K562 (cell line): Measurements from ENCODE around the gene AGAP1. TPM values are rescaled to one million over a fixed set of nuclear protein-coding genes. Genes with fewer than 3 reads are reported as not detected.

Source experiments
- ATAC-seq: fragments of 200-7000 bp; cut with Tn5 transposase; 3 replicates; pipeline ENCODE4 v1.9.1; 2020; ENCODE audit warnings: moderate library complexity
- BruUV-seq: library from RNA; stranded (reverse); fragments of 400-500 nt; replicated peaks from 2 replicates; lab custom pipeline; 2021; lab: Mats Ljungman, UMichigan
- CTCF ChIA-PET: fragments of 300-600 bp; formaldehyde crosslinking; extraction: SDS; loops from one replicate; lab custom pipeline; 2021; ENCODE audit warnings: low intra/inter-chr PET ratio; lab: Yijun Ruan, JAX
- POLR2A ChIA-PET: fragments of 300-600, 350-650 bp; sonication (Branson Sonifier 250); formaldehyde crosslinking; extraction: SDS; loops from one replicate; lab custom pipeline; 2021; ENCODE audit warnings: antibody characterized with exemption, inconsistent platforms; lab: Yijun Ruan, JAX
- DNase-seq, 4 experiments: peaks; one replicate each; pipeline versions ENCODE4 v3.0.0 to v3.0.0-alpha.2; 2011 to 2018; ENCODE audit warnings: low spot score in 3 of 4, mixed read lengths in 3 of 4; ENCODE audit errors: extremely low read depth in 1 of 4
- FAIRE-seq: peaks from 2 replicates; lab custom pipeline; 2011; peaks lifted over from hg19 to GRCh38; lab: Jason Lieb, UNC
- H2AFZ ChIP-seq: 2 replicates; pipeline ENCODE4 v1.6.0; 2011; ENCODE audit warnings: low read depth, low read length, control low read depth, inconsistent platforms
- H3K27ac ChIP-seq: fragments of 200-600 bp; 3 replicates; pipeline ENCODE4 v1.8.0; 2011; ENCODE audit warnings: low read depth, mild to moderate bottlenecking, control low read depth, inconsistent platforms, low read length, moderate library complexity, mixed read lengths; ENCODE audit errors: extremely low read depth
- H3K27me3 ChIP-seq, 2 experiments: fragments of 300-600 bp in 1 of 2; 2 replicates in 1 of 2; 3 replicates in 1 of 2; pipeline versions ENCODE4 v1.6.0 to v1.8.0; 2011; ENCODE audit warnings: inconsistent platforms in 2 of 2, low read length in 2 of 2, mild to moderate bottlenecking in 1 of 2, mixed read lengths in 1 of 2, moderate library complexity in 1 of 2; ENCODE audit not compliant: control insufficient read depth in 2 of 2, insufficient read depth in 2 of 2
- H3K36me3 ChIP-seq: fragments of 300-600 bp; 3 replicates; pipeline ENCODE4 v1.8.0; 2011; ENCODE audit warnings: mild to moderate bottlenecking, low read length, inconsistent platforms; ENCODE audit not compliant: control insufficient read depth, insufficient read depth
- H3K4me1 ChIP-seq, 2 experiments: fragments of 200-600 bp in 1 of 2; replicated peaks in 1 of 2; 2 replicates in 1 of 2; 3 replicates in 1 of 2; pipeline versions ENCODE4 v1.5.1 to v1.8.0; 2011; ENCODE audit warnings: inconsistent platforms in 2 of 2, low read length in 2 of 2, mild to moderate bottlenecking in 1 of 2, mixed read lengths in 1 of 2, moderate library complexity in 1 of 2; ENCODE audit not compliant: control insufficient read depth in 2 of 2, insufficient read depth in 2 of 2
- H3K4me2 ChIP-seq: 2 replicates; pipeline ENCODE4 v1.6.1; 2011; ENCODE audit warnings: low read length, control low read depth, inconsistent platforms, mixed read lengths; ENCODE audit not compliant: insufficient read depth
- H3K4me3 ChIP-seq: fragments of 200-600 bp; sonication (generic), shearing (Covaris generic); 2 replicates; pipeline ENCODE4 v1.5.1; 2016; ENCODE audit warnings: control low read depth, inconsistent platforms
- H3K79me2 ChIP-seq: fragments of 200-600 bp; 3 replicates; pipeline ENCODE4 v1.8.0; 2011; ENCODE audit warnings: low read length, inconsistent platforms; ENCODE audit not compliant: control insufficient read depth, insufficient read depth
- H3K9ac ChIP-seq, 2 experiments: 2 replicates each; pipeline versions ENCODE4 v1.6.0 to v1.6.1; 2011; ENCODE audit warnings: low read depth in 2 of 2, low read length in 2 of 2, control low read depth in 1 of 2, inconsistent platforms in 1 of 2, mild to moderate bottlenecking in 1 of 2, mixed read lengths in 1 of 2; ENCODE audit not compliant: insufficient read depth in 1 of 2
- H3K9me1 ChIP-seq: one replicate; pipeline ENCODE4 v1.6.0; 2011; ENCODE audit warnings: inconsistent platforms, mild to moderate bottlenecking, low read length, moderate library complexity; ENCODE audit not compliant: control insufficient read depth, insufficient read depth
- H3K9me3 ChIP-seq: replicated peaks from 2 replicates; pipeline ENCODE4 v1.5.1; 2011; ENCODE audit warnings: low read depth, low read length, inconsistent platforms; ENCODE audit not compliant: control insufficient read depth, insufficient read depth
- H4K20me1 ChIP-seq: replicated peaks from 2 replicates; pipeline ENCODE4 v1.6.1; 2011; ENCODE audit warnings: low read length, inconsistent platforms, mixed read lengths; ENCODE audit not compliant: control insufficient read depth, insufficient read depth
- FOXA1 ChIP-seq: fragments of 450-650 bp; IDR thresholded peaks from 2 replicates; pipeline ENCODE4 v1.6.1; 2016; ENCODE audit warnings: mild to moderate bottlenecking, borderline replicate concordance
- FOXP1 ChIP-seq: sonication (generic); formaldehyde crosslinking; IDR thresholded peaks from 2 replicates; pipeline ENCODE4 v1.8.0; 2022; ENCODE audit warnings: mild to moderate bottlenecking, missing genetic modification reagents
- MCM3 ChIP-seq: fragments of 450-650 bp; IDR thresholded peaks from 2 replicates; pipeline ENCODE4 v1.6.1; 2016
- MXD1 ChIP-seq: fragments of 250-450 bp; sonication (Bioruptor Pico); IDR thresholded peaks from 2 replicates; pipeline ENCODE4 v1.8.0; 2021; ENCODE audit warnings: borderline replicate concordance, mild to moderate bottlenecking, moderate library complexity; ENCODE audit not compliant: poor library complexity, severe bottlenecking
- NCOA2 ChIP-seq, 2 experiments: fragments of 450-650 bp; IDR thresholded peaks; 2 replicates each; pipeline ENCODE4 v1.6.1; 2018; ENCODE audit warnings: mild to moderate bottlenecking in 2 of 2, moderate library complexity in 1 of 2; ENCODE audit not compliant: partially characterized antibody in 2 of 2
- PREB ChIP-seq: sonication (generic); formaldehyde crosslinking; IDR thresholded peaks from 2 replicates; pipeline ENCODE4 v1.8.1; 2023; ENCODE audit warnings: mild to moderate bottlenecking, missing genetic modification reagents
- SAFB ChIP-seq: fragments of 200-400 bp; formaldehyde crosslinking; IDR thresholded peaks from 2 replicates; pipeline ENCODE4 v1.6.1; 2017; ENCODE audit warnings: low read depth, low read length, borderline replicate concordance
- ZNF589 ChIP-seq: fragments of 200-800 bp; sonication (Bioruptor generic); IDR thresholded peaks from 2 replicates; pipeline ENCODE4 v1.6.1; 2016; ENCODE audit warnings: low read depth, missing genetic modification characterization, missing compliant biosample characterization
- WGBS: fragments of 100-300 bp; shearing (Covaris generic); methylation state at CpG from one replicate; pipeline ENCODE4 v1.1.6; 2016; ENCODE audit warnings: low coverage, mixed read lengths; ENCODE audit not compliant: insufficient coverage; ENCODE audit errors: missing lambda C conversion rate; 5-methylcytosine and 5-hydroxymethylcytosine counted together
- in situ Hi-C: fragments of 300-500 bp; cut with MboI; formaldehyde crosslinking; loops from 4 replicates; pipeline ENCODE4 v1.15.0; 2018; ENCODE audit warnings: inconsistent platforms, mixed read lengths
- intact Hi-C: fragments of 100-400 bp; cut with micrococcal nuclease; formaldehyde crosslinking; loops from 2 replicates; pipeline ENCODE4 v1.14.2; 2022
- polyA plus RNA-seq, 8 experiments: library from polyadenylated mRNA; depleted of rRNA in 4 of 8; stranded (reverse) in 5 of 8; unstranded in 3 of 8; fragments of >200 nt; fragmentation: Nextera tagmentation in 2 of 8; fragmentation: Illumina TruSeq in 1 of 8; extraction: Ambion mirVana in 2 of 8; extraction: Trizol in 1 of 8; gene quantifications; 2 replicates each; pipeline versions ENCODE4 v1.2.1 to v1.2.3, GENCODE V29; 2011 to 2014; ENCODE audit warnings: inconsistent platforms in 1 of 8, missing spikeins in 1 of 8
- total RNA-seq, 7 experiments: library from RNA; depleted of rRNA in 6 of 7; stranded (reverse); fragments of >200 nt in 6 of 7; fragmentation: Illumina TruSeq in 2 of 7; extraction: Trizol in 2 of 7; gene quantifications; 2 replicates each; pipeline versions ENCODE4 v1.2.1 to v1.2.3, GENCODE V29; 2011 to 2021; ENCODE audit warnings: low replicate concordance in 1 of 7
- TF ChIP-seq, protein P1 (sequence below), 2 experiments: fragments of 150-350 bp in 1 of 2; IDR thresholded peaks; 2 replicates each; pipeline ENCODE4 v1.6.1; 2012 to 2016; ENCODE audit warnings: low read depth in 2 of 2, low read length in 2 of 2, mild to moderate bottlenecking in 1 of 2, moderate library complexity in 1 of 2
- TF ChIP-seq, protein P2 (sequence below), 2 experiments: fragments of 450-650 bp; IDR thresholded peaks; 2 replicates each; pipeline ENCODE4 v1.6.1; 2018; ENCODE audit warnings: mild to moderate bottlenecking in 2 of 2, low read depth in 1 of 2; ENCODE audit not compliant: partially characterized antibody in 2 of 2

The AGAP1 gene
- total and polyA plus RNA-seq, 9 of the 15 experiments (the other 6 are each of a cell fraction or from before 2014, with no cell fraction given) = 1.3 to 24.0 (median 10.6) TPM

DNA sequence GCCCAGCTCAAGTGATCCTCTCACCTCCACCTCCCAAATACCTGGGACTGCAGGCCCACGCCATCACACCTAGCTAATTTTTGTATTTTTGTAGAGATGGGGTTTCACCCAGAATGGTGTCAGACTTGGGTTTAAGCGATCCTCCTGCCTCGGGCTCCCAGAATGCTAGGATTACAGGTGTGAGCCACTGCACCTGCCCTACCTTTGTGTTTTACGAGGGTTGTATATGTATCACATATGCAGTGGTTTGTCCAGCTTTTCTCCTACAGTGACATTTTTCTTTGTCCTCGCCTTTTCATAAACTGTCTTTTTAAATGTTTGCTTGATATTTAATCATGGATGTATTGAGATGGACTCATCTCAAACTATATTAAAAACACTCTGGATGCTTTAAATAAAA, 38.5 kb downstream of the AGAP1 start:
- 94% methylated on average over 5 of the region's 5 CpGs for WGBS
- ATAC-seq (no peak), FAIRE-seq (no peak), DNase-seq (no peak)
- H3K79me2 ChIP-seq = peaks cover 85% of the 10 kb centered on the region
- H3K36me3 ChIP-seq = no peaks in the 10 kb centered on the region
- peaks cover 13% of the 10 kb centered on the region for H4K20me1 ChIP-seq
- H3K27me3 ChIP-seq = no peaks in the 10 kb centered on the region
- peaks cover 0 to 6% of the 10 kb centered on the region in 2 experiments; a peak in 2 of 5 replicates for H3K4me1 ChIP-seq
- no peaks in the 10 kb centered on the region for H3K9me1 ChIP-seq
- TF ChIP-seq, protein P1, sequence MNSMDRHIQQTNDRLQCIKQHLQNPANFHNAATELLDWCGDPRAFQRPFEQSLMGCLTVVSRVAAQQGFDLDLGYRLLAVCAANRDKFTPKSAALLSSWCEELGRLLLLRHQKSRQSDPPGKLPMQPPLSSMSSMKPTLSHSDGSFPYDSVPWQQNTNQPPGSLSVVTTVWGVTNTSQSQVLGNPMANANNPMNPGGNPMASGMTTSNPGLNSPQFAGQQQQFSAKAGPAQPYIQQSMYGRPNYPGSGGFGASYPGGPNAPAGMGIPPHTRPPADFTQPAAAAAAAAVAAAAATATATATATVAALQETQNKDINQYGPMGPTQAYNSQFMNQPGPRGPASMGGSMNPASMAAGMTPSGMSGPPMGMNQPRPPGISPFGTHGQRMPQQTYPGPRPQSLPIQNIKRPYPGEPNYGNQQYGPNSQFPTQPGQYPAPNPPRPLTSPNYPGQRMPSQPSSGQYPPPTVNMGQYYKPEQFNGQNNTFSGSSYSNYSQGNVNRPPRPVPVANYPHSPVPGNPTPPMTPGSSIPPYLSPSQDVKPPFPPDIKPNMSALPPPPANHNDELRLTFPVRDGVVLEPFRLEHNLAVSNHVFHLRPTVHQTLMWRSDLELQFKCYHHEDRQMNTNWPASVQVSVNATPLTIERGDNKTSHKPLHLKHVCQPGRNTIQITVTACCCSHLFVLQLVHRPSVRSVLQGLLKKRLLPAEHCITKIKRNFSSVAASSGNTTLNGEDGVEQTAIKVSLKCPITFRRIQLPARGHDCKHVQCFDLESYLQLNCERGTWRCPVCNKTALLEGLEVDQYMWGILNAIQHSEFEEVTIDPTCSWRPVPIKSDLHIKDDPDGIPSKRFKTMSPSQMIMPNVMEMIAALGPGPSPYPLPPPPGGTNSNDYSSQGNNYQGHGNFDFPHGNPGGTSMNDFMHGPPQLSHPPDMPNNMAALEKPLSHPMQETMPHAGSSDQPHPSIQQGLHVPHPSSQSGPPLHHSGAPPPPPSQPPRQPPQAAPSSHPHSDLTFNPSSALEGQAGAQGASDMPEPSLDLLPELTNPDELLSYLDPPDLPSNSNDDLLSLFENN (IDR thresholded peaks at IDR 0.05; ENCODE audit: low read depth in 2 of 2, low read length in 2 of 2) = no peak
- TF ChIP-seq ZNF589 (CRISPR knock-in tag) (no peak), PREB (no peak), FOXP1 (CRISPR knock-in tag) (no peak), MCM3 (no peak), NCOA2 (IDR thresholded peaks at IDR 0.05; ENCODE audit: partially characterized antibody in 2 of 2) (no peak), FOXA1 (no peak), MXD1 (no peak), SAFB (no peak)
- TF ChIP-seq, protein P2, sequence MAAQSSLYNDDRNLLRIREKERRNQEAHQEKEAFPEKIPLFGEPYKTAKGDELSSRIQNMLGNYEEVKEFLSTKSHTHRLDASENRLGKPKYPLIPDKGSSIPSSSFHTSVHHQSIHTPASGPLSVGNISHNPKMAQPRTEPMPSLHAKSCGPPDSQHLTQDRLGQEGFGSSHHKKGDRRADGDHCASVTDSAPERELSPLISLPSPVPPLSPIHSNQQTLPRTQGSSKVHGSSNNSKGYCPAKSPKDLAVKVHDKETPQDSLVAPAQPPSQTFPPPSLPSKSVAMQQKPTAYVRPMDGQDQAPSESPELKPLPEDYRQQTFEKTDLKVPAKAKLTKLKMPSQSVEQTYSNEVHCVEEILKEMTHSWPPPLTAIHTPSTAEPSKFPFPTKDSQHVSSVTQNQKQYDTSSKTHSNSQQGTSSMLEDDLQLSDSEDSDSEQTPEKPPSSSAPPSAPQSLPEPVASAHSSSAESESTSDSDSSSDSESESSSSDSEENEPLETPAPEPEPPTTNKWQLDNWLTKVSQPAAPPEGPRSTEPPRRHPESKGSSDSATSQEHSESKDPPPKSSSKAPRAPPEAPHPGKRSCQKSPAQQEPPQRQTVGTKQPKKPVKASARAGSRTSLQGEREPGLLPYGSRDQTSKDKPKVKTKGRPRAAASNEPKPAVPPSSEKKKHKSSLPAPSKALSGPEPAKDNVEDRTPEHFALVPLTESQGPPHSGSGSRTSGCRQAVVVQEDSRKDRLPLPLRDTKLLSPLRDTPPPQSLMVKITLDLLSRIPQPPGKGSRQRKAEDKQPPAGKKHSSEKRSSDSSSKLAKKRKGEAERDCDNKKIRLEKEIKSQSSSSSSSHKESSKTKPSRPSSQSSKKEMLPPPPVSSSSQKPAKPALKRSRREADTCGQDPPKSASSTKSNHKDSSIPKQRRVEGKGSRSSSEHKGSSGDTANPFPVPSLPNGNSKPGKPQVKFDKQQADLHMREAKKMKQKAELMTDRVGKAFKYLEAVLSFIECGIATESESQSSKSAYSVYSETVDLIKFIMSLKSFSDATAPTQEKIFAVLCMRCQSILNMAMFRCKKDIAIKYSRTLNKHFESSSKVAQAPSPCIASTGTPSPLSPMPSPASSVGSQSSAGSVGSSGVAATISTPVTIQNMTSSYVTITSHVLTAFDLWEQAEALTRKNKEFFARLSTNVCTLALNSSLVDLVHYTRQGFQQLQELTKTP (IDR thresholded peaks at IDR 0.05; ENCODE audit: low read depth in 1 of 2, partially characterized antibody in 2 of 2) = no peak
- no TSS peak for BruUV-seq
- in situ Hi-C loops = no loop called here
- intact Hi-C loops = no loop called here
- H3K4me2 ChIP-seq = no peak overlapping the region
- no peak overlapping the region for H3K4me3 ChIP-seq
- CTCF ChIA-PET = no interaction called here
- H3K9me3 ChIP-seq = no peaks in the 10 kb centered on the region
- POLR2A ChIA-PET = interaction anchor here (0.6 kb wide), 1 partner anchor 18 kb away, joined by 3 read pairs; no protein-coding TSS in a partner anchor
- no peak overlapping the region for H2AFZ ChIP-seq
- no peak overlapping the region for H3K9ac ChIP-seq
- no peak overlapping the region for H3K27ac ChIP-seq
